Ureter (tissue), 1 donor: ENCODE results near the gene RGS7BP. TPM values are rescaled to one million over a fixed set of nuclear protein-coding genes. Genes with fewer than 3 reads are reported as not detected.
"Not testable (repeated sequence)": the region's sequence is repeated elsewhere in the genome, so short reads cannot be mapped to it uniquely, and the experiment has no call there.

Experiments used
- DNase-seq: peaks from one replicate; pipeline ENCODE4 v3.0.0-alpha.2; 2020; ENCODE audit warnings: low spot score
- total RNA-seq: library from RNA; stranded (reverse); gene quantifications from one replicate; pipeline ENCODE4 v1.2.4, GENCODE V29; 2023
- donor health status: DM: yes; HTN: yes; CAD: no.

RGS7BP gene
- total RNA-seq, 1 donor from 2014 or later, result 7.5 TPM

DNA sequence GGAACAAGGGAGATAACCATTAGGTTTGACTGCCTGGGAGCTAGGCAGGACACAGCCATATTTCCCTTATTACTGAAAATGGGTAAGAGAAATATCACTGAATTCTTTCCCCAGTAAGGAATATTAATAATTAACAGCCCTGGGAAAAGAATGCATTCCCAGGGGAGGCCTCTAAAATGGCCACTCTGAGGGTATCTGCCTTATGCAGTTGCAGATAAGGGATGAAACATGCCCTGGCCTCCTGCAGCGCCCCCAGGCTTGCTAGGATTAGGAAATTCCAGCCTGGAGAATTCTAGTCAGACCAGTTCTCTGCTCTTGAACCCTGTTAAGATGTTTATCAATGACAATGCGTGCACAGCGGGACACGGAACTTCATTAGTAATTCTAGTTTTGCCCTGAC, 52.8 kb downstream of the RGS7BP start:
- not testable (repeated sequence) for DNase-seq

GRCh38 chr5:64566310-64566916, 60.6 kb downstream of the RGS7BP start:
- no peak for DNase-seq

DNA sequence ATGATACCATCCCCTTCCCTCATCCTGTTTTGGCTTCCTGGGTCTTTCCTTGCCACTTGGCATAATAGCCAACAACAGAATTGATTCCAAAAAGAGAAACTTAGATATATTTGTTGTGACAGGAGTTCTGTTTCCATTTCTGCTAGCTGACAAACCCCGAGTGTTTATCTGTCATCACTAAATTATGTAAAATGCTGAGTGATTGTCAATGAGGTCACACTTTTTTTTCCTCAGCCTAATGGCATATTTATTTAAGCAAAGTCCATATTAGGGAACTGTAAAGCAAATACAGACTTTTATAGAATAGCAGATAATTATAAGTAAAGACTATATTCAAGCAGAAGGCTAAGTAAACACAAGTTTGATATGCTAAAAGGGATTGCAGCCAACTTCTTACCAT, 64.0 kb downstream of the RGS7BP start:
- DNase-seq, result no peak

GRCh38 chr5:64570395-64570996, 64.7 kb downstream of the RGS7BP start:
- DNase-seq, result no peak

DNA sequence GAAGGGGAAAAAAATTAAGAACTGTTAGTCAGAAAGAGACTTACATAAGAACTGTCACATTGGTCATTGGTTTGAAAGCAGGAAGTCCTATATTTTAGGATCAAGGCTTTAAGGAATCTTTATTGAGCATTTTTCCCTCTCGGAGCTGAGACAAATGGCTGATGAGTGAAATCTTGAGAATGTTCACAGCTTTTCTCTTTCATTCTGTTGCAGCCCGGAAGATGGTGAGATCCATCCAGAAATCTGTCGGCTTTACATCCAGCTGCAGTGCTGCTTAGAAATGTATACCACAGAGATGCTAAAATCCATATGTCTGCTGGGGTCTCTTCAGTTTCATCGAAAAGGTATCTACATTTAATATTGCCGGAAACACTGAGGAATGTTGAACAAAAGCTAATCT, 69.7 kb downstream of the RGS7BP start:
- no peak for DNase-seq

DNA sequence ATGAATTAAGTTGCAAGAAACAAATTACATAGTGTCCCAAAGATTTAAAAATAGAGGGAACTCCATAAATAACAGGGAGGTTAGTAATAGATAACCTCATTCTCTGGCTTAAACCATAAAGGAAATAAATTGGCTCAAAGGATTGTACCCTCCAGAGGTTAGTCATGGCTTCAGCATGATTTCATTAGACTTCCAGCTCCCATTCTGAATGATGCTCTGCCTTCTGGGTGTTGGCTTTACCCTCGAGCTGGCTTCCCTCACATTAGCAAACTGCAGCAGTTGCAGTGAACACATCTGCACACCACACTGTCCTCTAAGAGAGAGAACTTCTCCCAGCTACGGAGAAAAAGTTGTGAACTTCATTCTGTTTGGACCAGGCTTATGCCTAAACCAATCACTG, 70.4 kb downstream of the RGS7BP start:
- no peak for DNase-seq

DNA sequence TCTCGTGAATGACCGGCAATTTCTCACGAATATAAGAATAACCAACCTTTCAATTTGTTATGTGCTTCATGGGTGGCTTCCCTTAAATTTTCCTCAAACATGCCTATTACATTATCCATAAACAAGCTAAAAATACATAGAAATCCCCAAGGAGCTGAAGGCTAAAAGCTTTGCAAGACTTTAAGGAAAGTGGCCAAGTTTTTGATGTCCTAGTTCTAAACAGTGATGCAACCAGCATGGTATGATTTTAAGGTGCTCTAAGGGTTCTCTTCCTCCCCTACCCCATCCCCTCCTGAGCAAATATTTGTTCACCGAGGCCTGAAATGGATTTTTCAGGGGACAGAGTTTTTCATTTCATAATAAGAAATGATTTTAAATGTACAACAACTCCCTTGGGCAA, 79.8 kb downstream of the RGS7BP start:
- no peak for DNase-seq

DNA sequence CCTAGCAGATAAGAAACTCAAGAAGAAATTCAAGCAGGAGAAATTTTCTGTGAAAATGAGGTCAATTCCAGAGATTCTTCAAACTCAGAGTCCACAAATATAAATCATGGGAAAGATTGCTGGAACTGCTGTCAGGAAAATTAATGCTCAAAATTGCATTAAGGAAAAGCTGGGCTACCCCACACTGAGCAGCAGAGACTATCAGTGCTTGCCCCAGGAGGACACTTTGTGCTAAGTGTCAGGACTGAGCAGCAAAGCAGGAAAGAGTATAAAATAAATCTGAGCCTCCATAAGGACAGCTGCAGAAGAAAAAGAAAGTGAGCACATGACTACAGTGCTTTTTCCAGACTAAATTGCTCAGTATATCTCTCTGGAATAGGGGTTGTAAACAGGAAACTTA, 81.6 kb downstream of the RGS7BP start:
- DNase-seq, result no peak

- DNase-seq, result no peak
These were observed 87.0 kb downstream of the RGS7BP start for GRCh38 chr5:64592730-64593341.

GRCh38 chr5:64594025-64594424, 88.2 kb downstream of the RGS7BP start:
- DNase-seq, result no peak

DNA sequence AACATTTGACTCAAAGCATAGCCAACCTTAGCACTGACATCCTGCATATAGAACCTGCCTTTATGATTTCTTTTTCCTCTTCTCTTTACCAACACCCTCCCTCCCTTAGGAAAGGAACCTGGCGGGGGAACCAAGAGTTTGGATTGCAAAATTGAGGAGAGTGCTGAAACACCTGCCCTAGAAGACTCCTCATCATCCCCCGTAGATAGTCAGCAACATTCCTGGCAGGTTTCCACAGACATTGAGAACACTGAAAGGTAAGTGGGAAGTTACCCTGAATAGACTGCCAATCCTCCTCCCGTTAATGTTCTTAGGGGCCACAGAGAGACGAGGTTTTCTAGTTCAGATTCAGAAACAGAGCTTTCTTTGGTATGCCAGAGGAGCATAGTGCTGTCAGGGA, 88.8 kb downstream of the RGS7BP start:
- DNase-seq, result no peak

DNA sequence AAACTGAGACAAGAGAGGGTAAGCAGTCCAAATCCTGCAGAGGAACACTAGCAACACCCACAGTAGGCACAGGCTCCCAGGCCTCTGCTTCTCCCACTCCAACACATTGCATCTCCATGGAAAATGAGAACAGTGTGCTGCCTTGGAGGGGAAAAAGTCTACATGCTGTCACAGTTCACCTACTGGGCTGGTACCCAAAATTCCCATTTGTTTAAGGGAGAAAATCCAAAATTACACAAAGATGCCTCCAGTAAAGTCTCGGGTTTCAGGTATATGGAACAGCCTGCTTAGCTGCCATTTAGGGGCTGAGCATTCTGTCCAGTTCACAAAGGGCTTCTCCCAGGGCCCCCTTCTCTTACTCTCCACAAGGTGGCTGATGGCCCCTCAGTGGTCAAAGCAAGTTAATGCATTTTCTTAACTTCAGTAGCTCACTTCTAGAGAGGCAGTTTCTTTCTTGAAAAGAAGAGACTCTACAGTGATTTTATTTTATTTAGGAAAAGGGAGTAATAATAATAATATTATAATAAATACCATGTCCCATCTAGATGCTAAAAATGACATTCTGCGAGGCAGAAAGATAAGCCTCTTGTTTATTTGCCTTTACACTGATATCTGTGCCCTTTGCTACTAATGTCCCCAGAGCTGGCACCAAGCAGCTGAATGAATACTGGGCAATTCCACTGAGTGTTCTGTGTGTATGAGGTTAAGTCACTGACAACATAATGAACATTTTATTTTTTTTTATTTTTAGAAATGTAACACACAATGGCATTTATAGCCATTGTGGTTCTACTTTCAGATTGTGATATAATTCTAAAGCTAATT, 89.4 kb downstream of the RGS7BP start:
- no peak for DNase-seq

- no peak for DNase-seq
These were observed 93.4 kb downstream of the RGS7BP start for GRCh38 chr5:64599226-64599625.

DNA sequence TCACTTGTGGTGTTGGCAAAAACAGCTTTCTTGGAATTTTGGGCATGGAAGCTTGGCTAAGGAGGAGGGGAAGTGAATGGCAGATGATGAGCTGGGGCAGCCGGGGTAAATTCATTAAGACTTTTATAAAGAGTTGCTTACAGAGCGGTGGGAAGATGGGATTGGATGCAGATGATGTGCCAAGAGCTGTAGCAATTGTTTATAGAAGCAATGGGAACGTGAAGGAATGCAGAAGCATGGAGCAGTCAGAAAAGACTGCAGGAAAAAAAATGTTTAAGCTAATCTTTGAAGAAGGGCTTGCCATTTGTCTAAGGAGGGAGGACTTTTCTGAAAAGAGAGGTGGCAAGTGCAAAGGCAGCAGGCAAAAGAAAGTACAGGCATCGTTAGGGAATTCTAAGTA, 97.9 kb downstream of the RGS7BP start:
- DNase-seq, result no peak

DNA sequence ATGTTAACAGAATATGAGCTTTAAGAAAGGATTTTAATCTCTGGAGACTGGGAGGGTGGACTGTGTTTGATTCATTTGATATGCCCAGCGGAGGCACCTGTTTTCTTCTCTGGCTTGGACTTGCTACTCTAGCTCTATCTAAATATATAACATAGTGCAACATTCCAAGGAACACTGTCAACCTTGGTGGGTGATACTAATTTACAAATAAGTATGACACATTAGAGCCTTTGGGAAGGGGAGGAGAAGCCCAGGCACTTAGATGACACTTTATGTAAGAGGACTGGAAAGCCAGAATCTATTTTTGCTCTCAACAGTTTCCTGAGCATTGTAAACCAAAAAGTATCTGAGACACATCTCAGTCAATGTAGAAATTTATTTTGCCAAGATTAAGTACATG, 101.1 kb downstream of the RGS7BP start:
- no peak for DNase-seq

DNA sequence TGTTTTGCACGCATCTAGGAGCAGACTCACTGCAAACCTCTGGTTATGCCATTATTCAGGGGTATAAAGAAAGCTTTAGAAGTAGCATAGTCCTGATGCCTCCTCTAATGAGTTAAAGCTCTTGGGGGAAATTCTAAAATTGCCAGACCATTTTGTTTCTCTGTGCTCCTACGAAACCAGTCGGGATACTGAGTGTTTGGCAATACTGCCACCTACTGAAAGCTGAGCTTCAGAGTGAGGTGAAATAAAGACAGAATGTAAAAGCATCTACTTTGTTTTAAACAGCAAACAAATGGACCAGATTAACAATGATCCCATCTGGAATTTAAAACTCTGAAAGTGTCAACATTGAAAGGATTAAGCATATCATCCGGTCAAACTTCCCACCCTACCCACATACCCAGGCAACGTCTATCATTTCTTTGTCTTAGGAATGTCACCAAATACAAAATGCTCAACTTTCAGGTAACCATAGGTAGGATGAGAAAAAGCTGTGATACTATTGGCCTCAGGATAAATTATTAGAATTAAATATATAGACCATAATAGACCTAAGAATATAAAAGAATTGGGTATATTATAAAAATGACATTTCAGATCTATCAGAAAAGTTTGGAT, 106.6 kb downstream of the RGS7BP start:
- peak; percentile 55 for DNase-seq

DNA sequence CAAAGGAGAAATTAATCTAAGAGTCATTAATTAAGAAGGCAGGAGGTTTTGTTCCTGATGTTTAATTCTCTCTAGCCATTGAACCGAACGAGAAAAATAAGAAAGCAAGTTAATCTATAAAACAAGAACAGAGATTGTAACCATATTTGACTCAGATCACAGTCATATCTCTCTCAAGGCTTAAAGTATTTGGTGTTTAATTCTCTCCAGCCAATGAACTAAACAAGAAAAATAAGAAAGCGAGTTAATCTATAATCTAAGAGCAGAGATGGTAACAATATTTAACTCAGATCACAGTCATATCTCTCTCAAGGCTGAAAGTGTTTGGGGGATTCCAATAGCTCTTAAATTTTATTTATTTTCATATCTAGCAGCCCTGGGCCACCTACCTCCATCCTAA, 110.1 kb downstream of the RGS7BP start:
- DNase-seq, result no peak

- DNase-seq, result no peak
These were observed 113.8 kb downstream of the RGS7BP start for GRCh38 chr5:64619609-64620008.

DNA sequence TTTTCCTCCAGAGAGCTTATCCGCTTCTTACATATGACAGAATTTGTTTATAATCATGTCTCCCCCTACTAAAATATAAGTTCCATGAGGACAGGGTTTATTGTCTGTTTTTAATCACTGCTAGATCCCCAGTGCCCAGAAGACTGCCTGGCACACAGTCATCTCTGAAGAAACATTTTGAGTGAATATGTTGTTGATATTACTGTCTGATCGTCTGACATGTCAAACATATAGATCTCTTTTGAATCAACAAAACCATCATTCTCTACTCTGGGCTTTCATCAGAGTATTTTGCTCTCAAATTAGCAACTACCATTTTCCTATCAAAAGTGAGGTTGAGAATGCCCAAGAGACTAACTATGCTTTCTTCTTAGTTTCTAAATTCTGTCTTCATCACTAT, 117.2 kb downstream of the RGS7BP start:
- DNase-seq, result no peak

DNA sequence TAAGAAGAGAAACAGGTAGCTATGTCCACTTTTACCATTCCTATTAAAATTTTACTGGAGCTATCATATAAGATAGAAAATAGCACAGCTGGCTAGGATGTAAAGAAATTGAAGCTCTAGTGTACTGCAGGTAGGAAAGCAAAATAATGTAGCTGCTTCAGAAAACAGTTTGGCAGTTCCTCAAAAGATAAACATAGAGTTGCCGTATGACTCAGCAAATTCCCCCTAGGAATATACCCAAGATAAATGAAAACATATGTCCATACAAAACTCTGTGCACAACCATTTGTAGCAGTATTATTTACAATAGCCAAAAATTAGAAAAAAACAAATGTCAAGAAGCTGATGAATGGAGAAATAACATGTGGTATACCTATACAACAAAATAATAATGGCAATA, 119.9 kb downstream of the RGS7BP start:
- DNase-seq, result no peak

DNA sequence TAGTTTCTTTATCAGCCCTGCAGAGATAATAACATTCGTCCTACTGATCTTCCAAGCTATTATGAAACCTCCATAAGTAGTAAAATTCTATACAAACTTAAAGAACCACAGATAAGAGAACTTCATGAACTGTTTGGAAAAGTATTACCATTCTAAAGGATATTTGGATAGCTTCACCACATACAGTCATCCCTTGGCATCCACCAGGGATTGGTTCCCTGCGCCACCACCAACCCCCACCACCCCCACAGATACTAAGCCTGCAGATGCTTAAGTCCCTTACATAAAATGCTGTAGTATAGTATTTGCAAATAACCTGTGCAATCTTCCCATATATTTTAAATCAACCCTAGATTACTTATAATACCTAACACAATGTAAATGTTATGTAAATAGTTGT, 123.1 kb downstream of the RGS7BP start:
- DNase-seq, result no peak

- DNase-seq, result no peak
These were observed 124.0 kb downstream of the RGS7BP start for GRCh38 chr5:64629841-64630240.
